ENCODE measurements around the gene LRRC3C. TPM values are rescaled to one million over a fixed set of nuclear protein-coding genes. Genes with fewer than 3 reads are reported as not detected.
A peak's percentile ranks its signal among the peaks of the same experiment; 100 is the strongest.

The LRRC3C gene
- total and polyA plus RNA-seq, 4 donors = 0.08 to 0.24 (median 0.17) TPM; not detected in 1

GRCh38 chr17:39981207-39981741 is 53.7 kb downstream of the LRRC3C start:
- WGBS = under 1% methylated on average over 15 of the region's 15 CpGs
- TF ChIP-seq FOXA2 (IDR thresholded peaks at IDR 0.05) (peak; percentile 36), REST (IDR thresholded peaks at IDR 0.05) (no peak)
- H3K4me1 ChIP-seq (ENCODE audit: control insufficient read depth in 4 of 4, insufficient read depth in 4 of 4, low read length in 3 of 4) = peaks cover 0 to 23% (median 20%) of the 10 kb centered on the region in 4 donors
- no peak for DNase-seq (ENCODE audit: low spot score)
- H3K36me3 ChIP-seq (ENCODE audit: control insufficient read depth in 4 of 4, insufficient read depth in 3 of 4, low read depth in 1 of 4, low read length in 3 of 4) = peaks cover 11 to 23% (median 19%) of the 10 kb centered on the region in 4 donors
- H3K27me3 ChIP-seq (ENCODE audit: control insufficient read depth in 4 of 4, insufficient read depth in 4 of 4, low read length in 3 of 4) = no peaks in the 10 kb centered on the region
- peak overlapping the region; percentile 85 to 99 (median 86) for H3K4me3 ChIP-seq (ENCODE audit: low read depth in 1 of 3, low read length in 3 of 3)
- no peaks in the 10 kb centered on the region for H3K9me3 ChIP-seq (ENCODE audit: control insufficient read depth in 4 of 4, low read length in 3 of 4)
- H3K27ac ChIP-seq (ENCODE audit: low read depth in 1 of 2, low read length in 2 of 2) = peak overlapping the region; percentile 85 to 86
- peak overlapping the region; percentile 76 to 92 for H3K9ac ChIP-seq (ENCODE audit: low read depth in 1 of 2, low read length in 2 of 2)

- WGBS = 8% methylated on average over 7 of the region's 7 CpGs
- no peaks in the 10 kb centered on the region for H3K27me3 ChIP-seq (ENCODE audit: control insufficient read depth in 4 of 4, insufficient read depth in 4 of 4, low read length in 3 of 4)
- H3K4me1 ChIP-seq (ENCODE audit: control insufficient read depth in 4 of 4, insufficient read depth in 4 of 4, low read length in 3 of 4) = peaks cover 0 to 23% (median 20%) of the 10 kb centered on the region in 4 donors
- H3K36me3 ChIP-seq (ENCODE audit: control insufficient read depth in 4 of 4, insufficient read depth in 3 of 4, low read depth in 1 of 4, low read length in 3 of 4) = peaks cover 16 to 29% (median 25%) of the 10 kb centered on the region in 4 donors
- TF ChIP-seq YY1 (IDR thresholded peaks at IDR 0.05) = no peak
- TF ChIP-seq ZBTB33 (IDR thresholded peaks at IDR 0.05) = no peak
- no peak for TF ChIP-seq MAX (IDR thresholded peaks at IDR 0.05)
- TF ChIP-seq JUND (IDR thresholded peaks at IDR 0.05) = no peak
- TF ChIP-seq HNF4G (IDR thresholded peaks at IDR 0.05) = no peak
- no peak for TF ChIP-seq GABPA (IDR thresholded peaks at IDR 0.05 in 1 of 2, conservative IDR thresholded peaks at IDR 0.05 in 1 of 2)
- TF ChIP-seq ATF3 (IDR thresholded peaks at IDR 0.05) = no peak
- TF ChIP-seq RXRA (IDR thresholded peaks at IDR 0.05) = no peak
- peak overlapping the region; percentile 85 to 99 (median 86) for H3K4me3 ChIP-seq (ENCODE audit: low read depth in 1 of 3, low read length in 3 of 3)
- peak overlapping the region; percentile 76 to 92 for H3K9ac ChIP-seq (ENCODE audit: low read depth in 1 of 2, low read length in 2 of 2)
- H3K9me3 ChIP-seq (ENCODE audit: control insufficient read depth in 4 of 4, low read length in 3 of 4) = no peaks in the 10 kb centered on the region
- H3K27ac ChIP-seq (ENCODE audit: low read depth in 1 of 2, low read length in 2 of 2) = peak overlapping the region; percentile 85 to 86
- DNase-seq (ENCODE audit: low spot score) = no peak
Measured at GRCh38 chr17:39981766-39982375, 54.3 kb downstream of the LRRC3C start.

Data from liver (tissue), 9 donors.